HL-60/S4 treated with retinoic acid at 250 ng/mL for 4 days and 3 days (cell line): ENCODE measurements around the gene MBTPS2.

ENCODE experiments used
- in situ Hi-C: fragments of 300-500 bp; cut with MboI; formaldehyde crosslinking; loops from 2 replicates; pipeline ENCODE4 v1.7.0; 2022; ENCODE audit warnings: low sequenced_read_pairs

MBTPS2 gene

DNA sequence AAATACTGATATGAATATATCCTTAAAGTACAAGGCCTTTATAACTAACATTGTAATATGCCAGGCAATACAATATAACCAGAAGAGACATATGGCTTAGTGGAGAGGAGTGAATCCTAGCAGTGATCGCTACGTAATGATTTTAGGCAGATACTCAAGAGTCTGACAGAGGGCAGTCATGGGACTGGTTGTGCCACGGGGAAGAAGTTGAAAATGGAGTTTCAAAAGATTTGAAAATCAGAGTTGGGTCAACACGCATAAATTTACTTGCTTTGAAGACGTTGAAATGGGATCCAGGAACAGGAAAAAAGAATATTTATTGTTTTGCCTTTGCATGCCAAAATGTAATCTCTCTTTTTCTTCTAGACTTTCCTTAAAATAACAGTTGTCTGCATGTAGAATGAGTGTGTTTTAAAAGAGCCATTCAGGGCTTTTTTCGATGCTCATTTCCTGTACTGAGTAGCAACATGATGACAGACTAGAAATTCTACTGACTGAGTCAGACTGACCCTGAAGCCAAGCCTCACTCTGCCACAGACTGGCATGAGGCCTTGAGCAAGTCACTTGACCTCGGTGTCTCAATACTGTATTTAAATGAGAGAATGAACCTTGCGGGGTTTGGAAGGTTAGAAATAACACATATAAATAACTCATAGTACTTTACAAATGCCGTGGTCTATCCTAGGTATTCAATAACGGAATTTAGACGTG is 93.0 kb downstream of the MBTPS2 start:
- in situ Hi-C loops: no loop called here

DNA sequence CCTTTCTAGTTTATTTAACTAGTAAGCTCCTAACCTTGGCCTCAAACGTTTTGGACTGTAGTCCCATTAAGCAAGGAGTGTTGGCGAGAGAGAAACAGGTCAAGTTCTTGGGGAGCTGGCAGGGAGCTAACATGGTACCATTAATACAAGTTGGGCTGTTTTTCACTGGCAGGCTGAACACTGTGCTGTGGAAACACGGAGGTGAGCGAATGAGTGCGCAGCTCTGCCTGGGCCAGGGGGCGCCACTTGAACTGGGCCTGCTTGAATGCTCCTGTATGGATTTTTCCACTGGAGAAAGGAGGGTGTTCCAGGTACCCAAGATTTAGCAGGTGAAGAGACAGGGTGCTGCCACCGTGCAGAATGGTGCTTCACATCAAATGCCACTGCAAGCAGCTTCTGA is 93.7 kb downstream of the MBTPS2 start:
- in situ Hi-C loops: no loop called here

DNA sequence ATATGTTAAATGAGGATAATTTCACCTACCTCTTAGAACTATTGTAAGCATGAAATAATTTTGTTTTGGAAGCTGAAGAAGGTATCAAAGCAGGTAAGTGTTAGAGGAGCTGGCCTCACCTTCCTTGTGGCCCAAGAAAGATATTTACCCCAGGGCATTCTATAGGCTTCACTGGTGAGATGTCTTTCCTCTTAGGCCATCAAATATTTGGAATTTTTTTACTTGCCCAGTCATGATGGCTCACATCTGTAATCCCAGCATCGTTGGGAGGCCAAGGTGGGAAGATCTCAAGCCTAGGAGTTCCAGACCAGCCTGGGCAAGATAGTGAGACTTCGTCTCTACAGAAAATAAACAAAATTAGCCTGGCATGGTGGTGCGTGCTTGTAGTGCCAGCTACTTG is 95.0 kb downstream of the MBTPS2 start:
- in situ Hi-C loops: no loop called here
